SK-N-SH treated with all-trans-retinoic acid at 6 μM for 48 hours (cell line): ENCODE data around the gene POLR2I.

Experiments
- ATAC-seq: fragments of 200-7000 bp; cut with Tn5 transposase; 3 replicates; pipeline ENCODE4 v1.9.1; 2020; ENCODE audit warnings: mild to moderate bottlenecking, moderate library complexity
- ARNTL ChIP-seq: fragments of 450-650 bp; formaldehyde crosslinking; IDR thresholded peaks from 2 replicates; pipeline ENCODE4 v1.5.0; 2020; ENCODE audit warnings: low read depth, mild to moderate bottlenecking, moderate library complexity, borderline replicate concordance
- BACH2 ChIP-seq: fragments of 250-450 bp; sonication (Bioruptor Pico); IDR thresholded peaks from 2 replicates; pipeline ENCODE4 v1.9.0; 2021; ENCODE audit warnings: mild to moderate bottlenecking, borderline replicate concordance
- CREB5 ChIP-seq: fragments of 250-450 bp; sonication (Bioruptor Pico); IDR thresholded peaks from 2 replicates; pipeline ENCODE4 v1.5.1; 2020; ENCODE audit warnings: low read depth, mild to moderate bottlenecking, moderate library complexity
- CSDC2 ChIP-seq: fragments of 250-450 bp; sonication (Bioruptor Pico); IDR thresholded peaks from 2 replicates; pipeline ENCODE4 v1.5.0; 2020; ENCODE audit warnings: mild to moderate bottlenecking, moderate library complexity
- CSRNP3 ChIP-seq: fragments of 250-450 bp; sonication (Bioruptor Pico); IDR thresholded peaks from 2 replicates; pipeline ENCODE4 v1.5.1; 2021; ENCODE audit warnings: mild to moderate bottlenecking, moderate library complexity
- ESRRG ChIP-seq: fragments of 250-450 bp; sonication (Bioruptor Pico); IDR thresholded peaks from 2 replicates; pipeline ENCODE4 v1.6.1; 2021; ENCODE audit warnings: mild to moderate bottlenecking
- GLIS3 ChIP-seq: fragments of 250-450 bp; sonication (Bioruptor Pico); IDR thresholded peaks from 2 replicates; pipeline ENCODE4 v1.5.0; 2020; ENCODE audit warnings: mild to moderate bottlenecking, moderate library complexity
- ISL1 ChIP-seq: fragments of 250-450 bp; sonication (Bioruptor Pico); IDR thresholded peaks from 2 replicates; pipeline ENCODE4 v2.1.2; 2022; ENCODE audit warnings: mild to moderate bottlenecking, moderate library complexity
- OSR1 ChIP-seq: fragments of 250-450 bp; sonication (Bioruptor Pico); IDR thresholded peaks from 2 replicates; pipeline ENCODE4 v1.8.0; 2022; ENCODE audit warnings: moderate library complexity, mild to moderate bottlenecking, inconsistent platforms
- PATZ1 ChIP-seq: fragments of 250-450 bp; sonication (Bioruptor Pico); IDR thresholded peaks from 2 replicates; pipeline ENCODE4 v1.8.0; 2020; ENCODE audit warnings: mild to moderate bottlenecking, moderate library complexity, borderline replicate concordance
- POU6F1 ChIP-seq: fragments of 250-450 bp; sonication (Bioruptor Pico); IDR thresholded peaks from 2 replicates; pipeline ENCODE4 v1.8.0; 2021; ENCODE audit warnings: low read depth, mild to moderate bottlenecking, moderate library complexity, borderline replicate concordance
- PPARA ChIP-seq: fragments of 250-450 bp; sonication (Bioruptor Pico); IDR thresholded peaks from 2 replicates; pipeline ENCODE4 v1.5.0; 2020; ENCODE audit warnings: mild to moderate bottlenecking, borderline replicate concordance
- RARB ChIP-seq: fragments of 250-450 bp; sonication (Bioruptor Pico); IDR thresholded peaks from 2 replicates; pipeline ENCODE4 v1.8.0; 2021; ENCODE audit warnings: mild to moderate bottlenecking, moderate library complexity
- SNAI2 ChIP-seq: fragments of 250-450 bp; sonication (Bioruptor Pico); IDR thresholded peaks from 2 replicates; pipeline ENCODE4 v1.5.0; 2020; ENCODE audit warnings: mild to moderate bottlenecking, moderate library complexity
- TOX ChIP-seq: fragments of 250-450 bp; sonication (Bioruptor Pico); IDR thresholded peaks from 2 replicates; pipeline ENCODE4 v1.8.0; 2021; ENCODE audit warnings: mild to moderate bottlenecking, moderate library complexity, borderline replicate concordance
- TSHZ2 ChIP-seq: fragments of 250-450 bp; sonication (Bioruptor Pico); IDR thresholded peaks from 2 replicates; pipeline ENCODE4 v1.5.0; 2020; ENCODE audit warnings: mild to moderate bottlenecking, moderate library complexity
- ZC3H10 ChIP-seq: fragments of 250-450 bp; sonication (Bioruptor Pico); IDR thresholded peaks from 2 replicates; pipeline ENCODE4 v1.5.1; 2021; ENCODE audit warnings: mild to moderate bottlenecking, moderate library complexity
- ZFP3 ChIP-seq: fragments of 250-450 bp; sonication (Bioruptor Pico); IDR thresholded peaks from 2 replicates; pipeline ENCODE4 v1.5.0; 2020; ENCODE audit warnings: mild to moderate bottlenecking, moderate library complexity
- ZFP30 ChIP-seq: fragments of 450-650 bp; formaldehyde crosslinking; IDR thresholded peaks from 2 replicates; pipeline ENCODE4 v1.5.0; 2022; ENCODE audit warnings: mild to moderate bottlenecking, moderate library complexity
- ZNF565 ChIP-seq: fragments of 450-650 bp; formaldehyde crosslinking; conservative IDR thresholded peaks from 2 replicates; pipeline ENCODE4 v1.5.0; 2020; ENCODE audit warnings: low read depth, mild to moderate bottlenecking, moderate library complexity
- ZNF8 ChIP-seq: fragments of 450-650 bp; formaldehyde crosslinking; IDR thresholded peaks from 2 replicates; pipeline ENCODE4 v1.5.0; 2020; ENCODE audit warnings: mild to moderate bottlenecking, moderate library complexity

The POLR2I gene

GRCh38 chr19:36099166-36099785, 15.4 kb downstream of the POLR2I start:
- no peak for ATAC-seq

GRCh38 chr19:36097036-36097435, 17.6 kb downstream of the POLR2I start:
- no peak for ATAC-seq

More at GRCh38 chr19:36099166-36099785, 15.4 kb downstream of the POLR2I start:
- no peak for TF ChIP-seq BACH2
- TF ChIP-seq, all 23 proteins: peak for 0

GRCh38 chr19:36093687-36094086, 21.0 kb downstream of the POLR2I start:
- TF ChIP-seq TSHZ2 (CRISPR knock-in tag) (no peak), ZC3H10 (CRISPR knock-in tag) (no peak), RARB (CRISPR knock-in tag) (no peak), ZFP3 (CRISPR knock-in tag) (no peak), CSRNP3 (CRISPR knock-in tag) (no peak), CREB5 (CRISPR knock-in tag) (no peak), PATZ1 (no peak), SNAI2 (no peak), PPARA (CRISPR knock-in tag) (no peak), ISL1 (CRISPR knock-in tag) (no peak), GLIS3 (CRISPR knock-in tag) (no peak), ESRRG (no peak), BACH2 (no peak), CSDC2 (CRISPR knock-in tag) (no peak)
- no peak for ATAC-seq

More at GRCh38 chr19:36097036-36097435, 17.6 kb downstream of the POLR2I start:
- TF ChIP-seq PATZ1 (no peak), TOX (no peak), POU6F1 (CRISPR knock-in tag) (no peak), SNAI2 (no peak), ZNF8 (CRISPR knock-in tag) (no peak), CSDC2 (CRISPR knock-in tag) (no peak), PPARA (CRISPR knock-in tag) (no peak), ARNTL (CRISPR knock-in tag) (no peak), ZNF565 (CRISPR knock-in tag) (no peak), BACH2 (no peak), RARB (CRISPR knock-in tag) (no peak), ISL1 (CRISPR knock-in tag) (no peak), GLIS3 (CRISPR knock-in tag) (no peak), ZFP30 (CRISPR knock-in tag) (no peak), OSR1 (no peak), ZFP3 (CRISPR knock-in tag) (no peak), CREB5 (CRISPR knock-in tag) (no peak), ESRRG (no peak), ZC3H10 (CRISPR knock-in tag) (no peak)
